CD4-positive, alpha-beta T cell treated with Interferon gamma for 1 hour (primary cell): Measurements from ENCODE around the gene CHST13.

Experiments used
- DNase-seq: peaks from one replicate; pipeline ENCODE4 v3.0.0-alpha.2; 2020

The CHST13 gene

GRCh38 chr3:126542340-126543241, 18.6 kb downstream of the CHST13 start:
- DNase-seq = no peak

- DNase-seq = no peak
These were observed 19.6 kb downstream of the CHST13 start for GRCh38 chr3:126543457-126544061.

GRCh38 chr3:126544596-126545281, 20.8 kb downstream of the CHST13 start:
- DNase-seq = no peak

GRCh38 chr3:126545544-126545943, 21.6 kb downstream of the CHST13 start:
- DNase-seq = no peak

DNA sequence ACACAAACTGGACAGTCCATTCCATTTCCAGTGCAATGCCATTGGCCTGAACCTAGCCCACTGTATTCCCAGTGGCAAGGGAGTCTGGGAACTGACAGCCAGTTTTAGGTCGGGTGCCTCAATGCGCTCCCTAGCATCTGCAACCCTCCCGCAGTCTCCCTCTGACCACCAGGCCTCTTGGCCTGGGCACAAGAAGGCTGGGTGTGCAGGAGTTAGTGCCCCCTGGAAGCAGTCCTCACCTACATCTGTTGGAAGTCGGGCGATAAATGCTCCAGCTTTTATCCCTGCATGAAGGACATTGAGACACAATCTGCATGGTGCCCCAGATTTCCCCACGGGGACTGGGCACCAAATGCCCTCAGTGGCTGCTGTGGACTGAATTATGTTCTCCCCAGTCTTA, 22.1 kb downstream of the CHST13 start:
- DNase-seq = no peak

- no peak for DNase-seq
These were observed 22.7 kb downstream of the CHST13 start for GRCh38 chr3:126546549-126547239.

DNA sequence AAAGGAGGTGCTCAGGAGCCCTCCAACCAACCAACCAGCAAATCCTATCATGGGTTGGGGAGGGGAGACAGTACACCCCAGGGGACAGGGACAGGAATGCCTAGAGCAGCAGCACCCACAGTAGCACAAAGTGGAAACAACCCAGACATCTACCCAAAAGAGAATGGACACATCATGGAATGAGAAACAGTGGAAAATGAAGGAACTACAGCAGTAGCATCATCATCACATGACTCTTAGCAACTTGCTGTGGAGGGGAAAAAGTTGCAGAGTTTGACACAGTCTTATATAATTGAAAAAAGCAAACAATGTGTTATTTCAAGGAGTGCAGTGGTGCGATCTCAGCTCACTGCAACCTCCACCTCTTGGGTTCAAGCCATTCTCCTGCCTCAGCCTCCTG, 23.8 kb downstream of the CHST13 start:
- DNase-seq = no peak

GRCh38 chr3:126548556-126549466, 24.9 kb downstream of the CHST13 start:
- DNase-seq = no peak

GRCh38 chr3:126549861-126550487, 26.0 kb downstream of the CHST13 start:
- DNase-seq = no peak

DNA sequence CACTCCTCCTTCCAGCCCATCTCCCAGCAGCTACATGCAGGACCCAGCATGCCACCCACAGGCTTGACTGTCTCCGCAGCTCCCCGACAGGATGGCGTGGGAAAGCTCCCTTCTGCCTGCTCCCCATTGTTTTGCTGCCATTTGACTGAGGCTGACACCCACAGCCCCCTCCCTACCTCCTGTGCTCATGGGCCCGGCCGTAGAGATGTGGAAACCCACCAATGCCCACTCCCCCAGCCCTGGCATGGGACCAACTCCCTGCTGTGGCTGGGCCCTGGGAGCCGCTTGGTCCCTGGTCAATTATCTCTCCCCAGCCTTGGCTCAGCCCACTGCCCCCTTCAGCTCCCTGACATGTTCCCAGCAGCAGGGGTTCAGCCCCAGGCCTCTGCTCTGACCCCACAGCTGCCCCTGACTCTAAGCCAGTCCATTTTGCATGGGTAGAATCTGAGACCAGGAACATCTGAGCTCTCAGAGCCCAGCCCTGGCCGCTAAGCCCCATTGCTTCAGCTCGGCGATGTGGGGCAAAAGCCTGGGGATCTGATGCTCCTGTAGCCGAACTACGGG, 26.6 kb downstream of the CHST13 start:
- DNase-seq = no peak

DNA sequence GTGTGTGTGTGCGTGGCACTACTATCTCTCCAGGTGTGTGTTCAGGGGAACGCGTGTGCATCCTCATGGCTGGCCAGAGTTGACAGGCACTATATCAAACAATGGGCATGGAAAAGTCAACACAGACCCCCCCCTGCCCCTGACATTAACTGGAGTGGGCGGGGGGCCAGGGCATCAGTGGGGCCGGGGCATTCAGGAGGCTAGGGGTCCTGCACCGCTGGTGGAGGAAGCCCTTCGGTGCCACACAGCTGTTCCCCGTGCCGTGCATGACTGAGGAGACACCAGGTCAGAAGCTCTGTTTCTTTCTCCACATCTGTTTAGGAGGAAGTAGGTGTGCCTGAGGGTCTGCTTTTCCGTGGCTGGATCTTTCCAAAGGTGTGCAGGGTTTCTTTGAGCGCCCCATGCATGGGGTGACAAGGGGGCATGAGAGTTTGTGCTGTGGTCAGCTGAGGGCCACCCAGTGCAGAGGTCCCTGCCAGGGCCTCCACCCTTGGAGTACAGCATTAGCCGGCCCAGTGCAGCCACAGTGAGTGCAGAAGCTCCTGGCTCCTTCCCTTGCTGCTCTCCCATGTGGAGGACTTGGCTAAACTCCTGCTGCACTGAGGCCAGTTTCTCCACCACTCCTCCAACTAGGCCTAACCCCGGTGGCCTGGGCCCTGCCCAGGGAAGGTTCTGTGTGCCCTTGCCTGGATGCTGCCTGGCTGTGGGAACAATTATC, 27.3 kb downstream of the CHST13 start:
- no peak for DNase-seq

DNA sequence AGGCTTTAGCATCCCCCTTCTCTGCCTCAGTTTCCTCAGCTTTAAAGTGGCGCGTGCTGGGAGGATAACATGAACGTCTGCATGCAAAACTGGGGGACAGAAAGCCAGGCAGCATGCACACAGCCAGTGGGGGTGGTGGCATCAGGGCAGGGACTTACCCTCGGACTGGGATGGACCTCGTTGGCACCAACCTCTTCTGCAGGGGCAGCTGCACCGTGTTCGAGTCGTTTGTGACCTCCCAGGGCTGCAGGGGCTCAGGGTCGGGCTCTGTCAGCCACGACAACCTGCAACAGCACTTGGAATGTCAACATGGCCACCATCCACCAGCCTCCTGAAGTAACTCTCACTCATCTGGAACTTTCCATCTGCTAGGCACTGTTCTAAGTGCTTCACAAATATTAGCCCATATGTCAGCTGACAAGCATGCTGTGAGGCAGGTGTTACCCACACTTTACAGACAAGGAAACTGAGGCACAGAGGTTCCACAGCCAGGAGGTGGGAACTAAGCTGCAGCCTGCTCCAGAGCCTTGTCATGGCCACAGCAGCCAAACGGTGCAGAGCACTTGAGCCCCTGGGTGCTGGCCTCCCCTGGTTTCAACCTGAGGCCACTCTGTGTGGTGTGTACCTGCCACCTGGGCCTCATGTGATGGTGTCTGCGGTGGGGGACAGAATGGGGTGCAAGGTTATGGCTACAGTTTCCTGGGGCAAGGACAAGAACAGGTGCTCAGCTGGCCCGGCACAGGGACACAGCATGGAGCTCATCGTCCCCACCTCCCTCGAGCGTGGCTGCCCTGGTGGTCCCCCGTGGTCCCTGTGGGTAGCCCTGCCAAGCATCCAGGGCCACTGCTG, 28.1 kb downstream of the CHST13 start:
- DNase-seq = no peak

GRCh38 chr3:126552688-126553283, 28.8 kb downstream of the CHST13 start:
- DNase-seq = no peak

- no peak for DNase-seq
These were observed 29.5 kb downstream of the CHST13 start for GRCh38 chr3:126553284-126554084.

GRCh38 chr3:126554560-126555525, 30.9 kb downstream of the CHST13 start:
- DNase-seq = no peak

- DNase-seq = no peak
These were observed 32.1 kb downstream of the CHST13 start for GRCh38 chr3:126555795-126556636.
